HCT116 (cell line): ENCODE measurements around the gene ZDHHC3. TPM values are rescaled to one million over a fixed set of nuclear protein-coding genes. Genes with fewer than 3 reads are reported as not detected.

Experiments
- ATAC-seq: fragments of 200-7000 bp; cut with Tn5 transposase; 2 replicates; pipeline ENCODE4 v1.9.1; 2020; ENCODE audit warnings: mild to moderate bottlenecking, moderate library complexity
- BruUV-seq: library from RNA; stranded (reverse); fragments of 400-500 nt; replicated peaks from 2 replicates; lab custom pipeline; 2021; lab: Mats Ljungman, UMichigan
- CTCF ChIA-PET: fragments of 300-600 bp; sonication (Branson Sonifier 250); formaldehyde crosslinking; loops from one replicate; lab custom pipeline; 2021; ENCODE audit warnings: antibody characterized with exemption; lab: Charles Lee
- POLR2A ChIA-PET: fragments of 300-600, 350-600 bp; sonication (Branson Sonifier 250); formaldehyde crosslinking; loops from one replicate; lab custom pipeline; 2021; ENCODE audit warnings: antibody characterized with exemption; lab: Charles Lee
- RAD21 ChIA-PET, 2 experiments: fragments of 300-600 bp; sonication (Branson Sonifier 250); formaldehyde crosslinking; loops; one replicate each; lab custom pipeline; 2023; ENCODE audit warnings: low total read pairs in 2 of 2; ENCODE audit not compliant: uncharacterized antibody in 2 of 2, unreplicated experiment in 2 of 2, low non-redundant PET in 1 of 2; lab: Charles Lee
- DNase-seq: peaks from one replicate; pipeline ENCODE4 v3.0.0-alpha.2; 2010; ENCODE audit warnings: low read depth, low spot score
- H2AFZ ChIP-seq: fragments of 200-600 bp; shearing (Covaris generic), sonication (generic); 2 replicates; pipeline ENCODE4 v1.6.1; 2017; ENCODE audit warnings: low read depth, mixed run types, mixed read lengths, antibody characterized with exemption, low read length; ENCODE audit not compliant: poor library complexity, severe bottlenecking
- H3K27ac ChIP-seq: 2 replicates; pipeline ENCODE4 v1.5.1; 2012; ENCODE audit warnings: low read depth, low read length
- H3K27me3 ChIP-seq: fragments of 200-600 bp; sonication (generic); 2 replicates; pipeline ENCODE4 v1.6.1; 2016; ENCODE audit warnings: mixed run types, low read length, mixed read lengths; ENCODE audit not compliant: insufficient read depth
- H3K36me3 ChIP-seq, 2 experiments: fragments of 200-500 bp in 1 of 2; fragments of 200-600 bp in 1 of 2; sonication (Bioruptor generic) in 1 of 2; sonication (generic) in 1 of 2; 2 replicates each; pipeline versions ENCODE4 v1.5.1 to v1.6.1; 2014 to 2016; ENCODE audit warnings: low read length in 2 of 2, inconsistent platforms in 1 of 2, mixed read lengths in 1 of 2, mixed run types in 1 of 2; ENCODE audit not compliant: insufficient read depth in 2 of 2, control insufficient read depth in 1 of 2
- H3K4me1 ChIP-seq, 2 experiments: fragments of 200-600 bp in 1 of 2; sonication (generic) in 1 of 2; 2 replicates each; pipeline versions ENCODE4 v1.5.1 to v1.6.1; 2012 to 2017; ENCODE audit warnings: low read length in 2 of 2, inconsistent platforms in 1 of 2, mild to moderate bottlenecking in 1 of 2, mixed read lengths in 1 of 2, mixed run types in 1 of 2, moderate library complexity in 1 of 2; ENCODE audit not compliant: insufficient read depth in 2 of 2, control insufficient read depth in 1 of 2
- H3K4me2 ChIP-seq: fragments of 200-600 bp; sonication (generic); 2 replicates; pipeline ENCODE4 v1.6.1; 2017; ENCODE audit warnings: mixed run types, low read length, mixed read lengths
- H3K4me3 ChIP-seq, 2 experiments: fragments of 200-600 bp in 1 of 2; sonication (generic) in 1 of 2; replicated peaks in 1 of 2; 2 replicates each; pipeline ENCODE4 v1.5.1; 2011 to 2016; ENCODE audit warnings: low read length in 2 of 2, control low read depth in 1 of 2, low read depth in 1 of 2, mild to moderate bottlenecking in 1 of 2, mixed read lengths in 1 of 2, mixed run types in 1 of 2
- H3K79me2 ChIP-seq: fragments of 200-600 bp; sonication (generic); 2 replicates; pipeline ENCODE4 v1.6.1; 2017; ENCODE audit warnings: mild to moderate bottlenecking, mixed run types, low read length, moderate library complexity, mixed read lengths; ENCODE audit not compliant: insufficient read depth
- H3K9ac ChIP-seq: fragments of 200-600 bp; sonication (generic); 2 replicates; pipeline ENCODE4 v1.6.1; 2016; ENCODE audit warnings: low read length, mixed read lengths
- H3K9me2 ChIP-seq: fragments of 200-600 bp; sonication (generic), shearing (Covaris generic); 2 replicates; pipeline ENCODE4 v1.6.1; 2017; ENCODE audit warnings: mixed run types, mild to moderate bottlenecking, moderate library complexity; ENCODE audit not compliant: insufficient read depth
- H3K9me3 ChIP-seq, 2 experiments: fragments of 200-500 bp in 1 of 2; fragments of 200-600 bp in 1 of 2; sonication (Bioruptor generic) in 1 of 2; sonication (generic) in 1 of 2; 2 replicates each; pipeline ENCODE4 v1.6.1; 2014 to 2017; ENCODE audit warnings: low read length in 2 of 2, mixed read lengths in 2 of 2, inconsistent platforms in 1 of 2, low read depth in 1 of 2, mild to moderate bottlenecking in 1 of 2, mixed run types in 1 of 2, moderate library complexity in 1 of 2; ENCODE audit not compliant: control insufficient read depth in 1 of 2, insufficient read depth in 1 of 2
- H4K20me1 ChIP-seq: fragments of 200-600 bp; sonication (generic), shearing (Covaris generic); 2 replicates; pipeline ENCODE4 v1.6.1; 2017; ENCODE audit warnings: mixed run types, mild to moderate bottlenecking, moderate library complexity; ENCODE audit not compliant: insufficient read depth
- CBX3 ChIP-seq: IDR thresholded peaks from 2 replicates; pipeline ENCODE4 v1.6.1; 2012; ENCODE audit warnings: low read depth
- FOSL1 ChIP-seq: IDR thresholded peaks from 2 replicates; pipeline ENCODE4 v1.6.1; 2012; ENCODE audit warnings: low read depth
- intact Hi-C: fragments of 100-400 bp; cut with micrococcal nuclease; formaldehyde crosslinking; loops from 2 replicates; pipeline ENCODE4 v1.10.0; 2022
- total RNA-seq: library from RNA; stranded (reverse); gene quantifications from one replicate; pipeline ENCODE4 v1.2.1, GENCODE V29; 2021; ENCODE audit not compliant: unreplicated experiment
- TF ChIP-seq, protein P1 (sequence below): IDR thresholded peaks from 2 replicates; pipeline ENCODE4 v1.6.1; 2012
- TF ChIP-seq, protein P2 (sequence below), 3 experiments: fragments of 200-600 bp in 1 of 3; sonication (generic) in 1 of 3; IDR thresholded peaks in 2 of 3; conservative IDR thresholded peaks in 1 of 3; 2 replicates each; pipeline ENCODE4 v1.5.1; 2012 to 2017; ENCODE audit warnings: low read depth in 2 of 3, low read length in 2 of 3, antibody characterized with exemption in 1 of 3, borderline replicate concordance in 1 of 3, control low read depth in 1 of 3, mild to moderate bottlenecking in 1 of 3, mixed read lengths in 1 of 3, mixed run types in 1 of 3, moderate library complexity in 1 of 3; ENCODE audit not compliant: insufficient read depth in 1 of 3

ZDHHC3 gene
- total RNA-seq, 1 experiment from 2014 or later, result 61.1 TPM

DNA sequence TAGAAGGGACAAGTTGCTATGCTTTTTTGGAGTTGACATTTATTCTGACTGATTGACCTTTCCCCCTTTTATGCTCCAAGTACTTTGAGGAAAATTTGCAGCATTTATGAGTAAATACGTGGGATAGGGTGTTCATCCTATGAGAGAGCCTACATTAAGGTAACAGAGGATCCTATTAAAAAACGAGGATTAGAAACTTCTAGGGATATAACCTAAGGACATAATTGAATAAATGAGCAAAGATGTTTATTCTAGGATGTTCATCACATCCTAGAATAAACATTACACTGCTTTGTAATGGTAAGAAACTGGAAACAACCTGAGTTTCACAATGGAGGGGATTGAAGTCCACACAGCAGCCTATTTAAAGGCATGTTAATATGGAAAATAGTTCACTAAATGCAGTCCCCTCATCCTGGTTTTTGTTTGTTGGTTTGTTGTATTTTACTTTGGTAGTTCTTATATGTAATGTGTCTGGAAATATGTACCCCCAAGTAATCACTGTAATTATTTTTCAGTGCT, 26.2 kb upstream of the ZDHHC3 start:
- intact Hi-C loops, result no loop called here
- H3K4me2 ChIP-seq, result no peak overlapping the region
- no peak overlapping the region for H2AFZ ChIP-seq
- ChIA-PET POLR2A (no interaction called here), RAD21 (no interaction called here), CTCF (no interaction called here)
- no peaks in the 10 kb centered on the region for H4K20me1 ChIP-seq
- ATAC-seq, result no peak
- H3K27ac ChIP-seq, result no peak overlapping the region
- peaks cover 4% of the 10 kb centered on the region for H3K79me2 ChIP-seq
- TF ChIP-seq CBX3, result no peak
- TF ChIP-seq, protein P1, sequence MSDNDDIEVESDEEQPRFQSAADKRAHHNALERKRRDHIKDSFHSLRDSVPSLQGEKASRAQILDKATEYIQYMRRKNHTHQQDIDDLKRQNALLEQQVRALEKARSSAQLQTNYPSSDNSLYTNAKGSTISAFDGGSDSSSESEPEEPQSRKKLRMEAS, result no peak
- TF ChIP-seq FOSL1, result no peak
- no peaks in the 10 kb centered on the region for H3K27me3 ChIP-seq
- no peaks in the 10 kb centered on the region for H3K9me2 ChIP-seq
- no peak overlapping the region for H3K4me3 ChIP-seq
- no peak overlapping the region for H3K9ac ChIP-seq
- H3K36me3 ChIP-seq, result peaks cover 27 to 51% of the 10 kb centered on the region in 2 experiments; a peak in 3 of 4 replicates
- BruUV-seq, result no TSS peak
- H3K4me1 ChIP-seq, result no peaks in the 10 kb centered on the region
- no peak for DNase-seq
- no peaks in the 10 kb centered on the region for H3K9me3 ChIP-seq

DNA sequence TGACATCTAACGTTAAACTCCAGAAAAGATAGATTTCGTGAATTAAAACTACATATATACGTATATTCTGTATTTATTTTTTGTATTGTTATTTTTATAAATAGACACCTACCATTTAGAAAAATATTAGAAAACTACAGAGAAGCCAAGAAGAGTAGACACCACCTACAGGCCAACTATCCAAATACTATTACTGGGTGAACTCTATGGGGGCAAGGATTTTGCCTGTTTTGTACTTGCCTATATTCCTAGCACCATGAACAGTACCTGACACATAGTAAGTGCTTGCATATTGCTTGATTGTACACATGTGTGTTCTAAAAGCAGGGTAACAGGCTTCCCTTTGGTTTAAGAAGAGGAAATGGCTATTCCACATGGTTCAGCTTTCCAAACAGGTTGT, 25.8 kb upstream of the ZDHHC3 start:
- no peaks in the 10 kb centered on the region for H3K27me3 ChIP-seq
- no peaks in the 10 kb centered on the region for H3K9me2 ChIP-seq
- H3K9me3 ChIP-seq, result no peaks in the 10 kb centered on the region
- H4K20me1 ChIP-seq, result no peaks in the 10 kb centered on the region; the same call in 1 of the 2 replicates
- CTCF ChIA-PET, result no interaction called here
- ATAC-seq, result peak; percentile 63; the same call in 1 of the 2 replicates
- no peak overlapping the region for H2AFZ ChIP-seq
- H3K4me3 ChIP-seq, result no peak overlapping the region
- peaks cover 5% of the 10 kb centered on the region for H3K79me2 ChIP-seq
- DNase-seq, result no peak
- H3K9ac ChIP-seq, result no peak overlapping the region
- intact Hi-C loops, result no loop called here
- H3K4me2 ChIP-seq, result no peak overlapping the region
- BruUV-seq, result no TSS peak
- POLR2A ChIA-PET, result no interaction called here
- peaks cover 26 to 55% of the 10 kb centered on the region in 2 experiments; a peak in 3 of 4 replicates for H3K36me3 ChIP-seq
- TF ChIP-seq CBX3, result no peak
- TF ChIP-seq, protein P2, sequence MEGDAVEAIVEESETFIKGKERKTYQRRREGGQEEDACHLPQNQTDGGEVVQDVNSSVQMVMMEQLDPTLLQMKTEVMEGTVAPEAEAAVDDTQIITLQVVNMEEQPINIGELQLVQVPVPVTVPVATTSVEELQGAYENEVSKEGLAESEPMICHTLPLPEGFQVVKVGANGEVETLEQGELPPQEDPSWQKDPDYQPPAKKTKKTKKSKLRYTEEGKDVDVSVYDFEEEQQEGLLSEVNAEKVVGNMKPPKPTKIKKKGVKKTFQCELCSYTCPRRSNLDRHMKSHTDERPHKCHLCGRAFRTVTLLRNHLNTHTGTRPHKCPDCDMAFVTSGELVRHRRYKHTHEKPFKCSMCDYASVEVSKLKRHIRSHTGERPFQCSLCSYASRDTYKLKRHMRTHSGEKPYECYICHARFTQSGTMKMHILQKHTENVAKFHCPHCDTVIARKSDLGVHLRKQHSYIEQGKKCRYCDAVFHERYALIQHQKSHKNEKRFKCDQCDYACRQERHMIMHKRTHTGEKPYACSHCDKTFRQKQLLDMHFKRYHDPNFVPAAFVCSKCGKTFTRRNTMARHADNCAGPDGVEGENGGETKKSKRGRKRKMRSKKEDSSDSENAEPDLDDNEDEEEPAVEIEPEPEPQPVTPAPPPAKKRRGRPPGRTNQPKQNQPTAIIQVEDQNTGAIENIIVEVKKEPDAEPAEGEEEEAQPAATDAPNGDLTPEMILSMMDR (IDR thresholded peaks at IDR 0.05 in 2 of 3, conservative IDR thresholded peaks at IDR 0.05 in 1 of 3; ENCODE audit: borderline replicate concordance in 1 of 3, insufficient read depth in 1 of 3, low read depth in 2 of 3, low read length in 2 of 3), result peak in 2 of 3 experiments; percentile 14 to 22; a peak in 2 of 6 replicates
- RAD21 ChIA-PET, result no interaction called here
- no peaks in the 10 kb centered on the region for H3K4me1 ChIP-seq
- H3K27ac ChIP-seq, result no peak overlapping the region
